Measurements from ENCODE around the gene FRMPD2. TPM values are rescaled to one million over a fixed set of nuclear protein-coding genes. Genes with fewer than 3 reads are reported as not detected.

Gene FRMPD2
- total RNA-seq, 1 donor from 2014 or later: not detected

GRCh38 chr10:48305905-48306264 is 31.4 kb upstream of the FRMPD2 start:
- no peaks in the 10 kb centered on the region for H3K36me3 Mint-ChIP-seq (ENCODE audit: low read depth, unreplicated experiment)
- DNase-seq (ENCODE audit: low spot score): no peak

GRCh38 chr10:48302515-48303476 is 28.3 kb upstream of the FRMPD2 start:
- H3K4me3 Mint-ChIP-seq (ENCODE audit: unreplicated experiment): no peak overlapping the region
- no peaks in the 10 kb centered on the region for H3K9me3 Mint-ChIP-seq (ENCODE audit: unreplicated experiment)
- TF ChIP-seq CTCF (IDR thresholded peaks at IDR 0.05; ENCODE audit: unreplicated experiment): no peak
- H3K4me1 Mint-ChIP-seq (ENCODE audit: unreplicated experiment): peaks cover 10% of the 10 kb centered on the region
- H3K36me3 Mint-ChIP-seq (ENCODE audit: low read depth, unreplicated experiment): no peaks in the 10 kb centered on the region
- H3K27ac Mint-ChIP-seq (ENCODE audit: unreplicated experiment): no peak overlapping the region
- H3K27me3 Mint-ChIP-seq (ENCODE audit: unreplicated experiment): peaks cover 10% of the 10 kb centered on the region
- no peak for DNase-seq (ENCODE audit: low spot score)

More at GRCh38 chr10:48305905-48306264, 31.4 kb upstream of the FRMPD2 start:
- Mint-ChIP-seq H3K4me3 (ENCODE audit: unreplicated experiment) (peak overlapping the region; percentile 86), H3K27me3 (ENCODE audit: unreplicated experiment) (peaks cover 10% of the 10 kb centered on the region), H3K4me1 (ENCODE audit: unreplicated experiment) (peaks cover 23% of the 10 kb centered on the region), H3K9me3 (ENCODE audit: unreplicated experiment) (no peaks in the 10 kb centered on the region), H3K27ac (ENCODE audit: unreplicated experiment) (peak overlapping the region; percentile 40)
- no peak for TF ChIP-seq CTCF (IDR thresholded peaks at IDR 0.05; ENCODE audit: unreplicated experiment)

GRCh38 chr10:48300556-48300955 is 26.1 kb upstream of the FRMPD2 start:
- no peak overlapping the region for H3K4me3 Mint-ChIP-seq (ENCODE audit: unreplicated experiment)
- TF ChIP-seq CTCF (IDR thresholded peaks at IDR 0.05; ENCODE audit: unreplicated experiment): no peak
- no peaks in the 10 kb centered on the region for H3K36me3 Mint-ChIP-seq (ENCODE audit: low read depth, unreplicated experiment)
- H3K4me1 Mint-ChIP-seq (ENCODE audit: unreplicated experiment): no peaks in the 10 kb centered on the region
- no peaks in the 10 kb centered on the region for H3K27me3 Mint-ChIP-seq (ENCODE audit: unreplicated experiment)
- no peaks in the 10 kb centered on the region for H3K9me3 Mint-ChIP-seq (ENCODE audit: unreplicated experiment)
- no peak for DNase-seq (ENCODE audit: low spot score)
- no peak overlapping the region for H3K27ac Mint-ChIP-seq (ENCODE audit: unreplicated experiment)

- no peak overlapping the region for H3K27ac Mint-ChIP-seq (ENCODE audit: unreplicated experiment)
These were observed 25.2 kb upstream of the FRMPD2 start for GRCh38 chr10:48299692-48300091.

More at GRCh38 chr10:48299692-48300091, 25.2 kb upstream of the FRMPD2 start:
- DNase-seq (ENCODE audit: low spot score): no peak
- Mint-ChIP-seq H3K27me3 (ENCODE audit: unreplicated experiment) (no peaks in the 10 kb centered on the region), H3K36me3 (ENCODE audit: low read depth, unreplicated experiment) (no peaks in the 10 kb centered on the region), H3K9me3 (ENCODE audit: unreplicated experiment) (no peaks in the 10 kb centered on the region), H3K4me1 (ENCODE audit: unreplicated experiment) (no peaks in the 10 kb centered on the region), H3K4me3 (ENCODE audit: unreplicated experiment) (no peak overlapping the region)
- TF ChIP-seq CTCF (IDR thresholded peaks at IDR 0.05; ENCODE audit: unreplicated experiment): no peak

All from endothelial cell (in vitro differentiated cells).